ENCODE data around the gene TSPAN17. TPM values are rescaled to one million over a fixed set of nuclear protein-coding genes. Genes with fewer than 3 reads are reported as not detected.

Gene TSPAN17
- total RNA-seq, 1 donor from 2014 or later: 41.8 TPM

DNA sequence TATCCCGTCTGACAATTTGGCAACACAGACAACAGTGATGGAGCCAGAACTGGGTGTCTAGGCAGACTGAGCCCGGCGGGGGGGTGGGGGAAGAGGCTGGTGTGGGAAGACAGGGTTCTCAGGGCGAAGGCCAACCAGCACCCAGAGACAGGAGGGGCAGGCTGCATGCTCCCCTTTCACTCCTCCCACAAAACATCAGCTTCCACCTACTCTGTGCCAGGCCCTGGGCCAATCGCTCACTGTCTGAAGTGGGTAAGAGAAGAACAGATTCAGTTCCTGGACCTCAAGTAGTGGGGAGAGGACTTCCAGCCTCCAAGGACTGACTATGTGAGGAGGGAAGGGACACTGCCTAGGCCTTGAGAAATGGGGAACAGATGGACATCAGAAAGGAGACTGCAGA lies 19.7 kb upstream of the TSPAN17 start:
- no peaks in the 10 kb centered on the region for H3K9me3 Mint-ChIP-seq (ENCODE audit: unreplicated experiment)
- peaks cover 11% of the 10 kb centered on the region for H3K4me1 Mint-ChIP-seq (ENCODE audit: unreplicated experiment)
- DNase-seq (ENCODE audit: extremely low spot score, unreplicated experiment): no peak
- no peak overlapping the region for H3K27ac Mint-ChIP-seq (ENCODE audit: unreplicated experiment)
- H3K4me3 Mint-ChIP-seq (ENCODE audit: unreplicated experiment): no peak overlapping the region
- peaks cover 60% of the 10 kb centered on the region for H3K27me3 Mint-ChIP-seq (ENCODE audit: unreplicated experiment)
- H3K36me3 Mint-ChIP-seq (ENCODE audit: unreplicated experiment): no peaks in the 10 kb centered on the region
- TF ChIP-seq, protein P1, sequence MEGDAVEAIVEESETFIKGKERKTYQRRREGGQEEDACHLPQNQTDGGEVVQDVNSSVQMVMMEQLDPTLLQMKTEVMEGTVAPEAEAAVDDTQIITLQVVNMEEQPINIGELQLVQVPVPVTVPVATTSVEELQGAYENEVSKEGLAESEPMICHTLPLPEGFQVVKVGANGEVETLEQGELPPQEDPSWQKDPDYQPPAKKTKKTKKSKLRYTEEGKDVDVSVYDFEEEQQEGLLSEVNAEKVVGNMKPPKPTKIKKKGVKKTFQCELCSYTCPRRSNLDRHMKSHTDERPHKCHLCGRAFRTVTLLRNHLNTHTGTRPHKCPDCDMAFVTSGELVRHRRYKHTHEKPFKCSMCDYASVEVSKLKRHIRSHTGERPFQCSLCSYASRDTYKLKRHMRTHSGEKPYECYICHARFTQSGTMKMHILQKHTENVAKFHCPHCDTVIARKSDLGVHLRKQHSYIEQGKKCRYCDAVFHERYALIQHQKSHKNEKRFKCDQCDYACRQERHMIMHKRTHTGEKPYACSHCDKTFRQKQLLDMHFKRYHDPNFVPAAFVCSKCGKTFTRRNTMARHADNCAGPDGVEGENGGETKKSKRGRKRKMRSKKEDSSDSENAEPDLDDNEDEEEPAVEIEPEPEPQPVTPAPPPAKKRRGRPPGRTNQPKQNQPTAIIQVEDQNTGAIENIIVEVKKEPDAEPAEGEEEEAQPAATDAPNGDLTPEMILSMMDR (IDR thresholded peaks at IDR 0.05): no peak

DNA sequence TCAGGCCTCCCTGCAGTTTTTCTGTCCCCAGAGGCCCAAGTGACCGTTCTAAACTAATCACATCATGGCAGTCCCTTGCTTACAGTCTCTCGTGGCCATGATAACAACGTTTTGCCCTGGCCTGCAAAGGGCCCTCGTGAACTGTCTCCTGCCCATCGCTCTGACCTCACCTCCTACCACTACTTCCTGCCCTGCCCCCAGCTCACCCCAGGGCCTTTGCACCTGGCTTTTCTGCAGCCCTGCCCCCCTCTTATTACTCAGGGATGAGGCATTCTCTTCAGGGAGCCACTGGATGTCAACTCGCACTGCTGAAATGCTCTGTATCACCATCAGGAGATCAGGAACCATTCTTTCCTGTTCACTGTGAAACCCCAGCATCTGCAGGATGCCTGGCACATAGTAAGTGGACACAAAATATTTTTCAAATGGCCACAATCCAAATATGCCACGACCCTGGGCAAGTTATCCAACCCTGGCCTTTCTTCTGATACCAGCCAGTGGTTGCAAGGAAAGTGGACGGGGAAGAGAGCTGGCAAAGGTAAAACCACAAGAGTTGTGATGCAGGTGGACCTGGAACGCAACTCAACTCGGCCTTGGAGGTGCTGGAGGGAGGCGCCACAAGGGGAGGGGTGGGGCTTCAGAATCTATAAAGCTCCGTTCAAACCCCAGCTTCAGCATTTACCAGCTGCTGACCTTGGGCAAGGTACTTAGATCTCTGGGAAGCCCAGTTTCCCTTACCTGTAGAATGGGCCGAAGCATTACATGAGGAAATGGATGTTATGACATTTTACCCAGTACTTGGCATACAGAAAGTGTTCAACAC lies 18.7 kb upstream of the TSPAN17 start:
- no peaks in the 10 kb centered on the region for H3K36me3 Mint-ChIP-seq (ENCODE audit: unreplicated experiment)
- H3K27me3 Mint-ChIP-seq (ENCODE audit: unreplicated experiment): peaks cover 68% of the 10 kb centered on the region
- DNase-seq (ENCODE audit: extremely low spot score, unreplicated experiment): no peak
- peaks cover 11% of the 10 kb centered on the region for H3K4me1 Mint-ChIP-seq (ENCODE audit: unreplicated experiment)
- no peak overlapping the region for H3K4me3 Mint-ChIP-seq (ENCODE audit: unreplicated experiment)
- no peaks in the 10 kb centered on the region for H3K9me3 Mint-ChIP-seq (ENCODE audit: unreplicated experiment)
- TF ChIP-seq, protein P1 (IDR thresholded peaks at IDR 0.05): no peak
- no peak overlapping the region for H3K27ac Mint-ChIP-seq (ENCODE audit: unreplicated experiment)

DNA sequence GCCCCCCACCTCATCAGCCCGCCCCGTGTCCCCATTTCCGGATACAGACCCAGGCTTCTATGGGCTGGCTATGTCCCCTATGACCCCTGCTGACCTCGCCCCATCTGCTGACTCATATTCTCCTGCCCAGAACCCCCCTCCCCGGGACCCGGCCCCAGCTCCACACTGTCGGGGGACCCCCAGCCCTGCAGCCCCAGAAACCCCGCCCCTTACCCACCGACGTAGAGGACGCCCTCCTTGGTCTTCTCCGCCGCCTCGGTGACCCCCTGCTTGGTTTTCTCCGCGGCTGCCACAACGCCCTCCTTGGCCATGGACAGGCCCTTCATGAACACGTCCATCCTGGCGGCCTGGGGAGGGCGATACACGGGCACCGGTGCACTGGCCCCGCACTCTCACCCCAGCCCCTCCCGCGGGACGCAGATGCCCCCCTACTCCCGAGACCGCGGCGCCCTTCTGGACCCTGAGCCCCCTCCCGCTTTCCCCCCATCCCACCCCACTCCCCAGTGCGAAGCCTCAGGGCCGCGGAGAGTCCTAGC lies 17.9 kb upstream of the TSPAN17 start:
- no peak for DNase-seq (ENCODE audit: extremely low spot score, unreplicated experiment)
- H3K4me3 Mint-ChIP-seq (ENCODE audit: unreplicated experiment): peak overlapping the region; percentile 56
- peaks cover 69% of the 10 kb centered on the region for H3K27me3 Mint-ChIP-seq (ENCODE audit: unreplicated experiment)
- no peak overlapping the region for H3K27ac Mint-ChIP-seq (ENCODE audit: unreplicated experiment)
- TF ChIP-seq, protein P1 (IDR thresholded peaks at IDR 0.05): no peak
- H3K4me1 Mint-ChIP-seq (ENCODE audit: unreplicated experiment): peaks cover 11% of the 10 kb centered on the region
- no peaks in the 10 kb centered on the region for H3K9me3 Mint-ChIP-seq (ENCODE audit: unreplicated experiment)
- no peaks in the 10 kb centered on the region for H3K36me3 Mint-ChIP-seq (ENCODE audit: unreplicated experiment)

DNA sequence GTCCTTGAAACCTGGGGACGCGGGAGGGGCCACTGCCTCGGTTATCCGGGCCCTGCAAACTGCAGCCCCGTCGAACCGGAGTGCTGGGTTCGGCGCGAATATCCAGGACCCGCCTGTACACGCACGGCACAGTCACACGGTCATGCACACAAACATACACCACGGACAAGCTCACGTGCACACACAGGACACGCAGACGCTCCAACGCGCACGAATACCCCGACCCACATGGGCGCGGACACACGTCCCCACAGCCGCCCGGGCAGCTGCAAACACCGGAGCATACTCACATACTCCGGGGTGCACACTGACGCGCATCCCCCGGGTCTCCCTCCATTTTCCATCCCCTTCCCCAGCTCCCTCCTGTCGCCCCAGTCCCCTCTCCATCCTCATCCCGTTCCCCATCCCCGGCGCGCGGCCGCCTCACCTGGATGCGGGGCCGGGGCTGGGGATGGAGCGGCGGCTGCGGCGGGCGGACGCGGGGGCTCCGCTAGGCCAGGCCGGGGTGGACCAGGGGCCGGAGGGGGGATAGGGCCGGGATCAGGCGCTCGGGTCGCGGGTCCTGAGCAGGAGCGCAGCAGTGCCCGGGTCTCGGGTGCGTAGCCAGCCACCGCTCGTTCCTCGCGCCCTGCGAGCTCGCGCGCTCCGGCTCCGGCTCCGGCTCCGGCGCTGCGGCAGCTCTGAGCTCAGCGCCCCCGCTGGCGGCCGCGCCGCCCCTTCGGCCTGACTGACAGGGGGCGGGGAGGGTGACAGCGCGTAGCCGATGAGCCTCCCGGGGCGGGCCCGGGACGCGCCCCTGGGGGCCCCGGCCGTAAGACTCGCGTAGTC lies 17.2 kb upstream of the TSPAN17 start, which contains the start of the genes EIF4E1B and SNCB:
TSS of gene EIF4E1B (plus strand) at position 823 of the 828 bp plus-strand sequence. CDS start 12,113 bp downstream, outside the sequence.
TSS of gene SNCB (minus strand) at position 682 of the 828 bp plus-strand sequence. CDS start 880 bp downstream, outside the sequence.
- Mint-ChIP-seq H3K27ac (ENCODE audit: unreplicated experiment) (no peak within 1 kb of the TSS), H3K27me3 (ENCODE audit: unreplicated experiment) (peaks cover 73% of the 10 kb centered on the region), H3K4me3 (ENCODE audit: unreplicated experiment) (peak within 1 kb of the TSS; percentile 61), H3K4me1 (ENCODE audit: unreplicated experiment) (peaks cover 11% of the 10 kb centered on the region), H3K36me3 (ENCODE audit: unreplicated experiment) (peaks cover 2% of the 10 kb centered on the region), H3K9me3 (ENCODE audit: unreplicated experiment) (no peaks in the 10 kb centered on the region)
- no peak for DNase-seq (ENCODE audit: extremely low spot score, unreplicated experiment)
- TF ChIP-seq, protein P1 (IDR thresholded peaks at IDR 0.05): no peak
